ENCODE measurements around the gene STARD3.

DNA sequence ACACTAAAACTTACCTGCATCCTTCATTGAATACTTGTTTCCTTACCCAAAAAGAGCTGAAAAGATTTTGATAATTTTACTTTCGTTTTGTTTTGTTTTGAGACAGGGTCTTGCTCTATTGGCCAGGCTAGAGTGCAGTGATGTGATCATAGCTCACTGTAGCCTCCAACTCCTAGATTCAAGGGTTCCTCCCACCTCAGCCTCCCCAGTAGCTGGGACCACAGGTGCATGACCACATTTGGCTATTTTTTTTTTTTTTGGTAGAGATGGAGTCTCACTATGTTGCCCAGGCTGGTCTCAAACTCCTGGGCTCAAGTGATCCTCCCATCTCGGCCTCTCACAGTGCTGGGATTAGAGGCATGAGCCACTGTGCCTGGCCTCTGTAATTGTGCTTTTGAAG is 18.2 kb downstream of the STARD3 start:
- TF ChIP-seq POLR2A (IDR thresholded peaks at IDR 0.05), result no peak
- TF ChIP-seq, protein P1, sequence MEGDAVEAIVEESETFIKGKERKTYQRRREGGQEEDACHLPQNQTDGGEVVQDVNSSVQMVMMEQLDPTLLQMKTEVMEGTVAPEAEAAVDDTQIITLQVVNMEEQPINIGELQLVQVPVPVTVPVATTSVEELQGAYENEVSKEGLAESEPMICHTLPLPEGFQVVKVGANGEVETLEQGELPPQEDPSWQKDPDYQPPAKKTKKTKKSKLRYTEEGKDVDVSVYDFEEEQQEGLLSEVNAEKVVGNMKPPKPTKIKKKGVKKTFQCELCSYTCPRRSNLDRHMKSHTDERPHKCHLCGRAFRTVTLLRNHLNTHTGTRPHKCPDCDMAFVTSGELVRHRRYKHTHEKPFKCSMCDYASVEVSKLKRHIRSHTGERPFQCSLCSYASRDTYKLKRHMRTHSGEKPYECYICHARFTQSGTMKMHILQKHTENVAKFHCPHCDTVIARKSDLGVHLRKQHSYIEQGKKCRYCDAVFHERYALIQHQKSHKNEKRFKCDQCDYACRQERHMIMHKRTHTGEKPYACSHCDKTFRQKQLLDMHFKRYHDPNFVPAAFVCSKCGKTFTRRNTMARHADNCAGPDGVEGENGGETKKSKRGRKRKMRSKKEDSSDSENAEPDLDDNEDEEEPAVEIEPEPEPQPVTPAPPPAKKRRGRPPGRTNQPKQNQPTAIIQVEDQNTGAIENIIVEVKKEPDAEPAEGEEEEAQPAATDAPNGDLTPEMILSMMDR (IDR thresholded peaks at IDR 0.05), result no peak
